ENCODE data around the gene DOC2B. TPM values are rescaled to one million over a fixed set of nuclear protein-coding genes. Genes with fewer than 3 reads are reported as not detected.

Gene DOC2B
- total RNA-seq, result 0.31 to 0.64 TPM (median 0.32 TPM) in 3 replicates
- long read RNA-seq, result 0 reads

DNA sequence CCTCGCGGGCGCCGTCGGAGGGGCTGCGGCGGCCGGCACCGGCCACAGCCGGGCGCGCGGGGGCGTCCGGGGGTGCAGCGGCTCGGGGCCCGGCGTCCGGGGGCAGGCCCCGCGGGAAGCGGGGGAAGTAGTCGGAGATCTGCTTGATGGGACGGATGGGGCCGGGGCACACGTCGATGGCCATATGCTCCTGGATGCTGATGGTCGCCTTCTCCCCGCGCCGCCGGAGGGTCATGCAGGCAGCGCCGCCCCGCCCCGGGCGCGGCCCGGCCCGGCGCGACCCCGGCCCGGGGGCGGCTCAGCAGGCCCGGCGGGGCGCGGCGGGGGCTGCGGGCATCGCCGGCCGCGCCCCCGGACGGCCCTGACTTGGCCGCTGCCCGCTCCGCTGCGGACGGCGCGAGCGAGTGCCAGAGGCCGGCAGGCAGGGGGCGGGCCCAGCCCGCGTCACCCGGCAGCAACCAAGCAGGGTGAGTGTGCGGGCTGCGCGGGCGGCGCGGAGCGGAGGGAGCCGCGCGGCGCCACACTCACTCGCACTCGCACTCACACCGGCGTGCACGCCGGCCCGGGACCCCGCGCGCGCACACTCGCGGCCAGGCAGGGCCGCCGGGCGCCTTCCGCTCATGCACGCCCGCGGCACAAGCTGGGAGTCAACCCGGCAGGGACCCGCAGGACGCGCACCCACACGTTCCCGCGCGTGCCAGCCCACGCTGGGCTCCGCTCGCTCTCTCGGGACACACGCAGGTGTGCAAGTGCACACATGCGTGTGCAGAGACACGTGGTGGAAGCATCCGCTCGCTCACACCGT is at the start of gene DOC2B:
DOC2B (minus strand) TSS at position 406 of the 805 bp plus-strand sequence; CDS start at position 235, 171 bp downstream.
- TF ChIP-seq, protein P1, sequence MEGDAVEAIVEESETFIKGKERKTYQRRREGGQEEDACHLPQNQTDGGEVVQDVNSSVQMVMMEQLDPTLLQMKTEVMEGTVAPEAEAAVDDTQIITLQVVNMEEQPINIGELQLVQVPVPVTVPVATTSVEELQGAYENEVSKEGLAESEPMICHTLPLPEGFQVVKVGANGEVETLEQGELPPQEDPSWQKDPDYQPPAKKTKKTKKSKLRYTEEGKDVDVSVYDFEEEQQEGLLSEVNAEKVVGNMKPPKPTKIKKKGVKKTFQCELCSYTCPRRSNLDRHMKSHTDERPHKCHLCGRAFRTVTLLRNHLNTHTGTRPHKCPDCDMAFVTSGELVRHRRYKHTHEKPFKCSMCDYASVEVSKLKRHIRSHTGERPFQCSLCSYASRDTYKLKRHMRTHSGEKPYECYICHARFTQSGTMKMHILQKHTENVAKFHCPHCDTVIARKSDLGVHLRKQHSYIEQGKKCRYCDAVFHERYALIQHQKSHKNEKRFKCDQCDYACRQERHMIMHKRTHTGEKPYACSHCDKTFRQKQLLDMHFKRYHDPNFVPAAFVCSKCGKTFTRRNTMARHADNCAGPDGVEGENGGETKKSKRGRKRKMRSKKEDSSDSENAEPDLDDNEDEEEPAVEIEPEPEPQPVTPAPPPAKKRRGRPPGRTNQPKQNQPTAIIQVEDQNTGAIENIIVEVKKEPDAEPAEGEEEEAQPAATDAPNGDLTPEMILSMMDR (IDR thresholded peaks at IDR 0.05), result peak; percentile 14
- Mint-ChIP-seq H3K27ac (ENCODE audit: unreplicated experiment) (no peak within 1 kb of the TSS), H3K27me3 (ENCODE audit: low read depth) (peaks cover 54% of the 10 kb centered on the region), H3K36me3 (ENCODE audit: low read depth) (no peaks in the 10 kb centered on the region), H3K4me1 (ENCODE audit: low read depth) (peaks cover 6% of the 10 kb centered on the region), H3K9me3 (ENCODE audit: low read depth) (no peaks in the 10 kb centered on the region), H3K4me3 (ENCODE audit: unreplicated experiment) (peak within 1 kb of the TSS; percentile 53)
- DNase-seq (ENCODE audit: low spot score), result no peak

DNA sequence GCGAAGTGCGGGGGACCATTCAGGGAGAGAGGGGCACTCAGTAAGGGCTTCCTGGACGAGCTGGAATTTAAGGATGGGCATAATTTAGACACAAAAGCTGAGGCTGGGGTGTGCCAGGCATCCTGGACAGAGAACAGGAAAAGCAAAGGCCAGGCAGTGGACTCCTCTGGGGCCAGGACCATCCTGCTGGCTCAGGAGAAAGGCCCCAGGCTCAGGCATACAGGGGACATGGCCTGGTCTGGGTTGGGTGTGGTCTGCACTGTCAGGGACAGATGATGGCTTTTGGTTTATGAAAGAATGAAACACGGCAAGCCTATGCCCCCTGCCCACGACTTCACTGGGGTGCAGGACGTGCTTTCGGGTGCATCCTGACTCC is 48.9 kb upstream of the DOC2B start:
- Mint-ChIP-seq H3K4me1 (ENCODE audit: low read depth) (peaks cover 5% of the 10 kb centered on the region), H3K4me3 (ENCODE audit: unreplicated experiment) (no peak overlapping the region), H3K27ac (ENCODE audit: unreplicated experiment) (no peak overlapping the region), H3K9me3 (ENCODE audit: low read depth) (no peaks in the 10 kb centered on the region), H3K27me3 (ENCODE audit: low read depth) (no peaks in the 10 kb centered on the region), H3K36me3 (ENCODE audit: low read depth) (no peaks in the 10 kb centered on the region)
- DNase-seq (ENCODE audit: low spot score), result no peak
- TF ChIP-seq, protein P1 (IDR thresholded peaks at IDR 0.05), result no peak

DNA sequence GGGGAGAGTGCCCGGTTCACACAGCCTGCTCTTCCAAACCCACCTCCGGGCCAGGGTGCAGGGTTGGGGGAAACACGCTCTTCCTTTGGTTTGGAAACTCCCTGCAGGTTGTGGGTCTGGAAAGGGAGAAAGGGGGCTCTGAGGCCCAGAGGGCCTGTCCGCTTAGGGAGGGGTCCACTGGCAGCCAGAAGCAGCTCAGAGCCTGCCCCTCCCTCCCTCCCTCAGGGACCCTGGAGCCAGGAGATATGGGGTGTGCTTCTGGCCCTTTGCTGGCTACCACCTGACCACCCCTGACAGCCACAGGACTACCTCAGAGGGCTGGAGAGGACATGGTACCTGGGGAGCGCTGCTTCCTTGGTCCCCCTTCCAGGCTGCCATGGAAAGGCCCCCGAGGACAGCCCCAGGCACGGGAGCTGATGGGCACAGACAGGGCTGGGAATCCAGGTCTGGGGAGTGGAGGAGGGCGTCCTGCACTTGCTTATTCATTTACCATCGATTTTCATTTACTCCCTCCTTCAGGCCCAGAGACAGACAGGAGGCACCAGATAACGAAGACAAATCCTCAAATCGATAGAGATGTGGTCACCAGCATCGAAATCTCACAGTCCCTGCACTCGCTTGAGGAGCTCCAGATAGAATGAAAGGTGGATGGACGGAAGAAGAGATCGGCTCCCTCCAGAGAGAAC is 48.4 kb upstream of the DOC2B start:
- H3K36me3 Mint-ChIP-seq (ENCODE audit: low read depth), result no peaks in the 10 kb centered on the region
- no peak overlapping the region for H3K27ac Mint-ChIP-seq (ENCODE audit: unreplicated experiment)
- TF ChIP-seq, protein P1 (IDR thresholded peaks at IDR 0.05), result no peak
- no peak for DNase-seq (ENCODE audit: low spot score)
- H3K4me1 Mint-ChIP-seq (ENCODE audit: low read depth), result peaks cover 5% of the 10 kb centered on the region
- no peaks in the 10 kb centered on the region for H3K27me3 Mint-ChIP-seq (ENCODE audit: low read depth)
- no peaks in the 10 kb centered on the region for H3K9me3 Mint-ChIP-seq (ENCODE audit: low read depth)
- no peak overlapping the region for H3K4me3 Mint-ChIP-seq (ENCODE audit: unreplicated experiment)

DNA sequence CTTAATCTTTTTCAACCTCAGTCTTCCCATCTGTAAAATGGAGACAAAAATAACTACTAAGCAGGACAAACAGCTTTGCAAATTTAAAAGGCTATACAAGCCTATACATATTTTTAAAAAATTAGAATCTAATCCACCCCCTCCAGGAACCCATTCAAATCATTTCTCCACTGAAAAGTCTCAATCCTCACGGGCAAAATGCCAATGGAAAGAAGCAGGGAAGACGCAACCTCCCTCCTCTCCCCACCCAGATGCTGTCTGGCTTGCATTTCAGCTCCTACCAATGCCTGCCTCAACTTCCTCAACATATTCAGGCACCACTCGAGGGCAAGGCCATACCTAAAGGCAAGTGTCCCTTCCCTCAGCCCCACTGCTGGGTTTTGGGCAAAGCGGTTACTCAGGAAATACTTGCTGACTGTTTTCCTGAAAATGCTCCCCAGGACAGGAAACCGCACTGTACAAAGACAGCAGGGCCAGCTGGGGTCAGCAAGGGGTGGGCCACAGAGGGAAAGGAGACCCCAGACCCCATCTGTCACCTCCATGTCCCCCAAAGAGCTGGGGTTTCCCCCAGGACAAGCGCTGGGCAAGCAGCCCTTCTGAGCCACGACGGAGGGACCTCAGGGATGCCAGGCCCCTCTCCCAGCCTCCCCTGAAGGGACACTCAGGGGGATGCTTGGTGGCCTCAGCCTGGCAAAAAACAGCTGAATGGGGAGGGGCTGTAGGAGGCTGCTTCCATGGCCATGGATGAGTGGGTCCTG is 47.7 kb upstream of the DOC2B start:
- Mint-ChIP-seq H3K9me3 (ENCODE audit: low read depth) (no peaks in the 10 kb centered on the region), H3K27ac (ENCODE audit: unreplicated experiment) (no peak overlapping the region), H3K4me3 (ENCODE audit: unreplicated experiment) (no peak overlapping the region), H3K27me3 (ENCODE audit: low read depth) (no peaks in the 10 kb centered on the region), H3K4me1 (ENCODE audit: low read depth) (peaks cover 5% of the 10 kb centered on the region), H3K36me3 (ENCODE audit: low read depth) (no peaks in the 10 kb centered on the region)
- DNase-seq (ENCODE audit: low spot score), result peak; percentile 57
- TF ChIP-seq, protein P1 (IDR thresholded peaks at IDR 0.05), result no peak
